ENCODE data around the gene WBP1L.

DNA sequence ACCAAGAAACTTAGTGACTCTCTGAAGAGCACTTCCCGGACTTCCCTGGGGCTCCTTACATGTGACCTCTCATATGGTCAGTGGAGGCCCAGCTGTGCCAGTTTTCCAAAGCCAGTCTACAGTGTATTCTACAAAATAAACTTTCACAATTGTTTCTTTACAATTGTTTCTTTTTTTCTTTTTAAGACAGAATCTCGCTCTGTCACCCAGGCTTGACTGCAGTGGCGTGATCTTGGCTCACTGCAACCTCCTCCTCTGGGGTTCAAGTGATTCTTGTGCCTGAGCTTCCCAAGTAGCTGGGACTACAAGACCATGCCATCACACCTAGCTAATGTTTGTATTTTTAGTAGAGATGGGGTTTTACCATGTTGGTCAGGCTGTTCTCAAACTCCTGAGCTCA lies 67.6 kb downstream of the WBP1L start:
- TF ChIP-seq CTCF (IDR thresholded peaks at IDR 0.05; ENCODE audit: poor library complexity, severe bottlenecking), result no peak
- no peak for TF ChIP-seq POLR2AphosphoS5 (IDR thresholded peaks at IDR 0.05)
- TF ChIP-seq REST (IDR thresholded peaks at IDR 0.05; ENCODE audit: borderline replicate concordance), result no peak
- no peak for TF ChIP-seq SMC3 (conservative IDR thresholded peaks at IDR 0.05; ENCODE audit: poor library complexity)
- no peak for TF ChIP-seq TAF1 (IDR thresholded peaks at IDR 0.05; ENCODE audit: low read depth)
